LoVo (cell line): ENCODE results near the gene TXN2.
A peak's percentile ranks its signal among the peaks of the same experiment; 100 is the strongest.

Source experiments
- DNase-seq: peaks from one replicate; pipeline ENCODE4 v3.0.0-alpha.2; 2016; ENCODE audit warnings: low spot score

Gene TXN2

GRCh38 chr22:36486619-36487384, 5.4 kb upstream of the TXN2 start:
- no peak for DNase-seq

DNA sequence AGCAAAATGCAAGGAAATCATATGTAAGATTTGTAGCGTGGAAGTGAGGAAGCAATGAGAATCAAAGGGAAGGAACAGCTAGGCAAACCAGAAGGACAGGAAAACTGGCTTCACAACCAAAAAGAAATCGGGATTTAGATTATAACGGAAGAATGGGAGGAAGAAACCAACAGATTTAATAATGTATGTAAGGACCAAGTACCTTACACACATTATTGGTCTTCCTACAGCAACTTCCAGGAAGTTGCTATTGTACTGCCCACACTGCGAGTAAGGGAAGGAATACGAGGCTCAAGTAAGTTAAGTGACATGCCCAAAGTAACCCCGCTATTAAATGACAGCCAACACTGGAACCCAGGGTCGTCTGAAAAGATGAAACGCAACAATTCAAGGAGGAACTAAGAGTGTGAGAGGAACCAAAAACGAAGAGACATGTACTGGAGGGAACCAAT, 473 bp downstream of the TXN2 start:
- DNase-seq: no peak

DNA sequence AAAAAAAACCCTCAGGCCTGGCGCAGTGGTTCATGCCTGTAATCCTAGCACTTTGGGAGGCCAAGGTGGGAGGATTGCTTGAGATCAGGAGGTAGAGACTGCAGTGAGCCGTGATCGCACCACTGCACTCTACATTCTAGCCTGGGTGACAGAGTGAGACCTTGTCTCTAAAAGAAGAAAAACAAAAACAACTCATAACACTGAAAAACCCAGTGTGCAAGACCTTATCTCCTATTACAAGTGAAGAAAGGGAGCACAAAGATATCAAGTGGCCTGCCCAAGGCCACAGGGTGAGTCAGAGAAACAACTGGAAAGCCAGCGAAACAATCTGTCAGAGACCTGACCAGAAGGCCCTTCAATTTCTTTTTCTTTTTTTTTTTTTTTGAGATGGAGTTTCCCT, 2.5 kb downstream of the TXN2 start:
- DNase-seq: no peak

GRCh38 chr22:36475341-36475740, 6.1 kb downstream of the TXN2 start:
- no peak for DNase-seq

GRCh38 chr22:36472689-36473088, 8.8 kb downstream of the TXN2 start:
- DNase-seq: no peak

GRCh38 chr22:36471341-36471821, 10.1 kb downstream of the TXN2 start:
- DNase-seq: no peak

DNA sequence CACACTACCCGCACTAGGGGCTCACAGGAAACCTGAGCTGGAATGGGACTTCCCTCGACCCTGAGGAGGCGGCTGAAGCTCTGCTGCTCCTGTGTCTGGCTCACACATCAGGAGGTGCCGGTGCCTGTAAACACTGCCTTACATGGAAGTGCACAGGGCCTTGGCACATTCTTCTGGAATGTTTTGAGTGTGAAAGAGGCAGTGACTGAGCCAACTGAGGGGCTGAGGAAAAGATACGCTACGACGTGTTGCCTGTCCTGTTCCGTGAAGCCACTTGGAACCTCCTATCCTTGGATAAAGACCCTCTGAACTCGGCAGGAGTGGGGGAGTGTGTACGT, 10.5 kb downstream of the TXN2 start:
- DNase-seq: no peak

DNA sequence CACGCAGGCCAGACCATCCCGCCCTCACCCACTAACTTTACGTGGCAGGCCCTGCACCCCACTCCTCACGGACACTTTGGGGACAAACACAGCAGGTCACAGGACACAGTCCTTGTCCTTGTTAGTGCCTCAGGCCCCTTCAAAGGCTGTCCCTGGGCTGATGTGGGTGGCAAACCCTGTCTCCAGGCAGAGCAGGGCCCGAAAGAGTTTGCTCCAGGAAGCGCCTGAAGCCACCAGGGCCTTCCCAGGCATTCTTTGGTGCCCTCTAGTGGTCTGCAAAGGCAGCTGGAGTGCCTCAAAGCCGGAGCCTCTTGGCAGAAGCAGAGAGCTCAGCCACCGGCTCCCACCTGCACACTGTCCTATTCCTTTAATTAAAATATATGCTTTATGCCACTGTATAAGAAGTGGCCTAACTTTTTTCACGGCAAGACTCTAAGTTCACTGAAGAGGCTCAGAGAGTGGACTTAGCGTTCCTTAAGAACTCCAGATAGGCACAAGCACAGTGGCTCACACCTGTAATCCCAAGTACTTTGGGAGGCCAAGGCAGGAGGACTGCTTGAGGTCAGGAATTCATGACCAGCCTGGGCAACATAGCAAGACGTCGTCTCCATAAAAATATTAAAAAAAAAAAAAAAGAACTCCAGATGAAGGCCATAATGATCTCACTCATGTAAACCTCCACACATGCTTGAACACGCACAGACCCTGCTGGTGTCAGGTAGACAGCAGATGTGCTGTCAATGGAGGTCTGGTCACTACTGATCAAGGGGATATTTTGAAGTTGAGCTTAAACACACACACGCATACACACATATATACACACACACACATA, 11.1 kb downstream of the TXN2 start:
- DNase-seq: peak; percentile 82

GRCh38 chr22:36469094-36469710, 12.2 kb downstream of the TXN2 start:
- no peak for DNase-seq

GRCh38 chr22:36467946-36468345, 13.5 kb downstream of the TXN2 start:
- DNase-seq: no peak

GRCh38 chr22:36467042-36467810, 14.2 kb downstream of the TXN2 start:
- no peak for DNase-seq

DNA sequence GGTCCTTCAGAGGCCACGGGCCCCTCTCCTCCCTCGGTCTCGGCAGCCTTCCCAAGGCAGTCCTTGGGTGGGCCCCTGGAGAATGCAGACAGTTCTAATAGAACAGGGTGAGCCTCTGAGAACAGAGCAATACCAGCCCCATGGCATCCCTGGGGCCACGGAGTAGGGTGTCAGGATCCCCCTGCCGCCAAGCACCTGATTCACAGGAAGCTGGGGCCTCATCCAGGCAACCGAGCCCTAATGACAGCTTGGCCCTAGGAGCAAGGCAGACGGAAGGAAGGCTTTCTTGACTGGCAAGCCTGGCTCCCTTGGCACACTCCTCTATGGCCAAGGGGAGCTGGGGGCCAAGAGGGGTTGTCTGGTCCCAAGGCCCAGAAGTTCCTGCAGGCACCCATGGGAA, 15.2 kb downstream of the TXN2 start:
- DNase-seq: no peak

DNA sequence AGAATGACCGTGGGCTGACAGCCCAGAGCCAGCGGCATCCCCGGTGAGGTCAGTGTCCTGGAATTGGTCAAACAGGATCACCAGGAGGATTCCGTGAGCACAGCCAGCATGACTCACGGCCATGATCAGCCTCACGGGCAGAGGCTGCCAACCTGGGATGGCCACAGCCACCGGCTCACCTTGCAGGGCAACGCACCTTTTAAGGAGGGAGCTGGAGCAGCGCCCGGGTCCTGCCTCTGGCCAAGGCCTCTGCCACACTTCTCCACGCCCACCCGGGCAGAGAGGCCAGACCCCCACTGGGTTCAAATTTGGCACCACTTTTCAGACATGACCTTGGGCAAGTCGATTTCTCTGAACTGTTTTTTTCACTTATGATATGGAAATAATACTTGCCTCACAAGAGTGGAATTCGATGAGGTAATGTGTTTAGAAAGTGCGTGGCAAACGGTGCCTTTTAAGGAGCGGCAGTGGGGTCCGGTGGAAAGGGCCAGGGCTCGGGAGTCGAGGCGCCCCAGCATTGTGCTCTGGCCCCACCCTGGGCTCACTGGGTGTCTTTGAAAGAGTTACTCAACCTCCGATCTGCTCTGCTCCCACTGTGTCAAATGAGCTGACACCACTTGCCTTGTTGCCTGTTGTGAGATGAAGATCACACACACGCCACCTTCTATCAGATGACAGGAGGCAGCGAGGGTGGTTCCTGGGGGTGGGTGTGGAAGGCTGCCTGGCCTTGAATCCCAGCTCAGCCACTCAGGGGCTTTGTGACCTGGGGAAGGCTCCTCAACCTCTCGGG, 16.0 kb downstream of the TXN2 start:
- DNase-seq: peak; percentile 60

- DNase-seq: no peak
Observed at GRCh38 chr22:36464715-36465231, 16.7 kb downstream of the TXN2 start.

GRCh38 chr22:36463783-36464184, 17.7 kb downstream of the TXN2 start:
- no peak for DNase-seq

- peak; percentile 50 for DNase-seq
Observed at GRCh38 chr22:36461665-36462649, 19.5 kb downstream of the TXN2 start.

DNA sequence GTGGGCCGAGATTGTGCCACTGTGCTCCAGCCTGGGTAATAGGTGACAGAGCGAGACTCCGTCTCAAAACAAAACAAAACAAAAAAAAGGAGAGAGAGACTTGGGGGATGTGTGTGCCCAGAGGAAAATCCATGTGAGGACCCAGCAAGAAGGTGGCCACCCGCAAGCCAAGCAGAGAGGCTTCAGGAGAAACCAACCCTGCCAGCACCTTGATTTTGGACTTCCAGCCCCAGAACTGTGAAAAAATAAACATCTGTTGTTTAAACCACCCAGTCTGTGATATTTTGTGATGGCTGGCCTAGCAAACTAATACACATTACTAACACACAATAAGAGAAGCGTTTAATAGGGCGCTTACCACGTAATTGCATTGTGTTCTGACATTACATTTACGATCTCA, 21.2 kb downstream of the TXN2 start:
- DNase-seq: no peak

- no peak for DNase-seq
Observed at GRCh38 chr22:36457688-36458450, 23.6 kb downstream of the TXN2 start.

- no peak for DNase-seq
Observed at GRCh38 chr22:36456464-36456845, 25.0 kb downstream of the TXN2 start.
